Osteoblast (primary cell): ENCODE measurements around the gene CRAMP1. TPM values are rescaled to one million over a fixed set of nuclear protein-coding genes. Genes with fewer than 3 reads are reported as not detected.
A peak's percentile ranks its signal among the peaks of the same experiment; 100 is the strongest.

Experiments used
- DNase-seq: peaks from one replicate; pipeline ENCODE4 v3.0.0; 2011; ENCODE audit warnings: low spot score, mixed read lengths; ENCODE audit not compliant: insufficient read length; ENCODE audit errors: missing footprints
- H2AFZ ChIP-seq: 2 replicates; pipeline ENCODE4 v1.6.0; 2011; ENCODE audit warnings: mild to moderate bottlenecking, low read length
- H3K27ac ChIP-seq: 2 replicates; pipeline ENCODE4 v1.5.1; 2011; ENCODE audit warnings: mild to moderate bottlenecking, low read depth, low read length, moderate library complexity
- H3K27me3 ChIP-seq: 2 replicates; pipeline ENCODE4 v1.6.0; 2012; ENCODE audit warnings: mild to moderate bottlenecking, control low read depth, inconsistent platforms, low read length, moderate library complexity; ENCODE audit not compliant: insufficient read depth
- H3K36me3 ChIP-seq: 2 replicates; pipeline ENCODE4 v1.5.1; 2011; ENCODE audit warnings: mild to moderate bottlenecking, low read length, control low read depth, moderate library complexity; ENCODE audit not compliant: insufficient read depth
- H3K4me1 ChIP-seq: 2 replicates; pipeline ENCODE4 v1.5.1; 2011; ENCODE audit warnings: mild to moderate bottlenecking, low read length, control low read depth, moderate library complexity; ENCODE audit not compliant: insufficient read depth
- H3K4me2 ChIP-seq: 2 replicates; pipeline ENCODE4 v1.6.0; 2011; ENCODE audit warnings: mild to moderate bottlenecking, low read length; ENCODE audit not compliant: insufficient read depth
- H3K4me3 ChIP-seq: fragments of 200-600 bp; sonication (generic); 3 replicates; pipeline ENCODE4 v1.5.1; 2012; ENCODE audit warnings: mild to moderate bottlenecking, low read length, inconsistent platforms; ENCODE audit not compliant: insufficient read depth
- H3K79me2 ChIP-seq: 2 replicates; pipeline ENCODE4 v1.6.0; 2012; ENCODE audit warnings: mild to moderate bottlenecking, low read length, control low read depth, inconsistent platforms; ENCODE audit not compliant: insufficient read depth
- H3K9me3 ChIP-seq: 2 replicates; pipeline ENCODE4 v1.5.1; 2011; ENCODE audit warnings: low read depth, low read length, control low read depth
- H4K20me1 ChIP-seq: 2 replicates; pipeline ENCODE4 v1.6.0; 2012; ENCODE audit warnings: mild to moderate bottlenecking, low read length, control low read depth; ENCODE audit not compliant: insufficient read depth
- total RNA-seq: library from RNA; depleted of rRNA; stranded (reverse); fragments of >200 nt; gene quantifications from 2 replicates; pipeline ENCODE4 v1.2.3, GENCODE V29; 2012
- TF ChIP-seq, protein P1 (sequence below): IDR thresholded peaks from 2 replicates; pipeline ENCODE4 v1.5.1; 2011; ENCODE audit warnings: mild to moderate bottlenecking, low read depth, low read length, moderate library complexity; ENCODE audit errors: extremely low read depth

The CRAMP1 gene
- total RNA-seq, 1 donor = 11.2 TPM

DNA sequence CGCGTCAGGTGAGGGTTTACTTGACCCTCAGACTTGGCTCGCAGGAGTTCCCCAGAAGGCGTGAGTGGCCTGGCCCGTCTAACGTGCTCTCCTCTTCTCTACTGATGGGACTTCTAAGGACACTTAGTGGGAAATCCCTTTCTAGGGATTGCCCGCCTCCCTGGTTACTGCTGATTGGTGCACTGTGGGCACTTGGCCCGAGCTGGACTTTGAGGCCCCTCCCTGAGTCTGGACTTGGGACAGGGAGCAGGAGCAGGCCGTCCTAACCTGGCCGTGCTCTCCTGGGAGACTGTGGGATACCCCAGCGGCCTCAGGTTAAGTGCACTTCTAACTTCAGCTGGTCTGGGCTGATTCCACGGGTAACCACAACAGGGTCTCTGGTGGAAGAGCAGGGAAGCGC lies 15.0 kb upstream of the CRAMP1 start:
- Histone ChIP-seq H3K9me3 (no peaks in the 10 kb centered on the region), H3K27me3 (no peaks in the 10 kb centered on the region), H3K4me1 (no peaks in the 10 kb centered on the region), H3K27ac (no peak overlapping the region), H3K36me3 (peaks cover 9% of the 10 kb centered on the region), H2AFZ (no peak overlapping the region), H3K79me2 (no peaks in the 10 kb centered on the region), H3K4me2 (no peak overlapping the region), H3K4me3 (no peak overlapping the region), H4K20me1 (no peaks in the 10 kb centered on the region)
- DNase-seq = peak; percentile 78
- TF ChIP-seq, protein P1, sequence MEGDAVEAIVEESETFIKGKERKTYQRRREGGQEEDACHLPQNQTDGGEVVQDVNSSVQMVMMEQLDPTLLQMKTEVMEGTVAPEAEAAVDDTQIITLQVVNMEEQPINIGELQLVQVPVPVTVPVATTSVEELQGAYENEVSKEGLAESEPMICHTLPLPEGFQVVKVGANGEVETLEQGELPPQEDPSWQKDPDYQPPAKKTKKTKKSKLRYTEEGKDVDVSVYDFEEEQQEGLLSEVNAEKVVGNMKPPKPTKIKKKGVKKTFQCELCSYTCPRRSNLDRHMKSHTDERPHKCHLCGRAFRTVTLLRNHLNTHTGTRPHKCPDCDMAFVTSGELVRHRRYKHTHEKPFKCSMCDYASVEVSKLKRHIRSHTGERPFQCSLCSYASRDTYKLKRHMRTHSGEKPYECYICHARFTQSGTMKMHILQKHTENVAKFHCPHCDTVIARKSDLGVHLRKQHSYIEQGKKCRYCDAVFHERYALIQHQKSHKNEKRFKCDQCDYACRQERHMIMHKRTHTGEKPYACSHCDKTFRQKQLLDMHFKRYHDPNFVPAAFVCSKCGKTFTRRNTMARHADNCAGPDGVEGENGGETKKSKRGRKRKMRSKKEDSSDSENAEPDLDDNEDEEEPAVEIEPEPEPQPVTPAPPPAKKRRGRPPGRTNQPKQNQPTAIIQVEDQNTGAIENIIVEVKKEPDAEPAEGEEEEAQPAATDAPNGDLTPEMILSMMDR = no peak

DNA sequence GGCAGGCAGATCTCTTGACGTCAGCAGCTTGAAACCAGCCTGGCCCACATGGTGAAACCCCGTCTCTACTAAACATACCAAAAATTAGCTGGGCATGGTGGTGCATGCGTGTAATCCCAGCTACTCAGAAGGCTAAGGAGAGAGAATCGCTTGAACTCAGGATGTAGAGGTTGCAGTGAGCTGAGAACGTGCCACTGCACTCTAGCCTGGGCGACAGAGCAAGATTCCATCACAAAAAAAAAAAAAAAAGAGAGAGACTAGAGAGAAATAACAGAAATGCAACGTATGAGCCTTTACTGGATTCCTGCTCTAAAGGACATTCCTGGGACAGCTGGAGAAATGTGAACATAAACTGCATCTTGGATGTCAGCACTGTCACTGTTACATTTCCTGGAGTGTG lies 11.1 kb upstream of the CRAMP1 start:
- Histone ChIP-seq H3K27me3 (no peaks in the 10 kb centered on the region), H2AFZ (no peak overlapping the region), H3K36me3 (peaks cover 17% of the 10 kb centered on the region), H3K27ac (no peak overlapping the region), H3K4me1 (no peaks in the 10 kb centered on the region), H4K20me1 (no peaks in the 10 kb centered on the region), H3K4me2 (no peak overlapping the region), H3K4me3 (no peak overlapping the region), H3K9me3 (no peaks in the 10 kb centered on the region), H3K79me2 (no peaks in the 10 kb centered on the region)
- TF ChIP-seq, protein P1 = no peak
- DNase-seq = no peak

DNA sequence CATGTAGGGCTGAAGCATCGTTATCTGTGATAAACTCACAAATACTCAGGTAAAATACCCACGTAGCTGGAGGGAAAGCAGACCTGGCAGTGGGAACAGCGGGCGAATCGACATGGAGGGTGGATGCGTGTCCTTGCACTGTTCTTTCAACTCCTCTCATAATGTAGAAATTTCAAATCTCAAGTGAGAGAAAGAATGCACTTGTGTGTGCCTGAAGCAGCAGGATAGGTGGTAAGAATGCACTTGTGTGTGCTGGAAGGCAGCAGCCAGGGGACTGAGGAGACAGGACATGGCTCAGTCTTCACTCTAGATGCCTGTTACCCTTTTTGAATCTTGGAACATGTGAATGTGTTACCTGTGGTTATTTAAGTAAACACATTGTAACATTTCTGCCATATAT lies 10.7 kb upstream of the CRAMP1 start:
- Histone ChIP-seq H2AFZ (no peak overlapping the region), H3K4me3 (no peak overlapping the region), H3K27me3 (no peaks in the 10 kb centered on the region), H3K27ac (no peak overlapping the region), H3K4me2 (no peak overlapping the region), H3K36me3 (peaks cover 20% of the 10 kb centered on the region), H3K79me2 (no peaks in the 10 kb centered on the region), H3K4me1 (no peaks in the 10 kb centered on the region), H4K20me1 (no peaks in the 10 kb centered on the region), H3K9me3 (no peaks in the 10 kb centered on the region)
- TF ChIP-seq, protein P1 = no peak
- no peak for DNase-seq

DNA sequence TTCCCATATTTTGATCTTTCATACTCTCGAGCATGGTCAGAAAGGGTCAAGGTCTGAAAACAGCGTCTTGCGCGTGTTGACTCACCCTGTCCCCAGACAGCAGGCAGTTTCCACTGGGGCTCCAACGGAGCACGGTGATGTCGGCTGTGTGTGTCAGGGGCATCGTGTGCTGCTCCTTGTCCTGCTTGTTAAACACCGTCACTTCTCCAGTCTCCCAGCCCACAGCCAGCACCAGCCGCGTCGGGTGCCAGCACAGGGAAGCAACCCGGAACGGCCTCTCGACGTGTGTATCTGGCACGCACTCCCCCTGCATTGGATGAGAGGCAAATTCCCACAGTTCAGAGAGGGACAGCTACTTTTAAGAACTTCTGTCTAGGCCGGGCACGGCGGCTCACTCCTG lies 9.9 kb upstream of the CRAMP1 start:
- Histone ChIP-seq H3K79me2 (no peaks in the 10 kb centered on the region), H3K4me3 (no peak overlapping the region), H3K27me3 (no peaks in the 10 kb centered on the region), H4K20me1 (no peaks in the 10 kb centered on the region), H3K4me1 (no peaks in the 10 kb centered on the region), H3K27ac (no peak overlapping the region), H3K4me2 (no peak overlapping the region), H3K36me3 (peaks cover 26% of the 10 kb centered on the region), H2AFZ (no peak overlapping the region), H3K9me3 (no peaks in the 10 kb centered on the region)
- TF ChIP-seq, protein P1 = no peak
- peak; percentile 50 for DNase-seq
